ENCODE measurements around the gene SPATA3. TPM values are rescaled to one million over a fixed set of nuclear protein-coding genes. Genes with fewer than 3 reads are reported as not detected.

The SPATA3 gene
- not detected in 2 replicates for total RNA-seq

DNA sequence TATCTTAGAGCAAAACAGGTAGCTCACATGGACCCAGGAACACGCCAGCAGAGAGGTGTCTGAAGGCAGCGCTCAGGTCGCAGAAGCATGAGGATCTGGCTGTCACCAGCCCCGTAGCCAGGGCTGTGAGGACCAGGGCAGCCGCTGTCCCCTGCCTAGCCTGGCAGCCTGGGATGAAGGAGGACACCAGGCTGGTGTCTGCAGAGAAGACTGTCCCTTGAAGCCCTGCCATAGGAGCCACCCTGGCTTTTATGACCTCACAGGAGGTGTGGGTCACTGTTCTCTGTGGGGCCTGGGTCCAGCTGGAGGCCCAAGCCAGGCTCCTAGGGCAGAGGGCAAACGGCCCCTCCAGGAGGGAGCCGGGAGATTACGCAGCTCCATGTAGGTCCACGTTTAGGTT, at the start of gene SPATA3:
SPATA3 (plus strand) TSS at position 301 of the 400 bp plus-strand sequence. CDS start 113 bp downstream, outside the sequence.

DNA sequence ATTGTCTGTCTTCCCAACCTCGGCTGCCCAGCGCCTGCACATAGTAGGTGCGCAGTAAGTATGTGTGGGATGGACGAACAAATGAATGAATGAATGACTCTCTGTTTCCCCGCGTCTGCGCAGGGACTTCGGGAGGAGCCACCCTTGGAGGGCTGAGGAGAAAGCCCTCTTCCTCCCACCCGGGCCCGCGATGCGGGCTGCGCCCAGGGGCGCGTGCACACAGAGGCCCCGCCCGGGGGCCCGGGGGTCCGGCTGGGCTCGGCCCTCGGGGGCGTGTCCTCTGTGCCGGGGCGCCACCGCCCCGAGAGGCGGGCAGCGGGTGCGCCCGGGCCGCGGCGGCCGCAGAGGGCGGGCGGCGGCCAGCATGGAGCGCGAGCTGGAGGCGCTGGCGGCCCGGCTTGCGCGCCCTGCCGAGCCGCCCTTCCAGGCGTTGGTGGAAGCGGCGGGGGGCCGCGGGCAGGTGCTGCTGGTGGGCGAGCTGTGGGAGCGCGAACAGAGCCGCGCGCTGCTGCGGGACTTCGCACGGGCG, 41.3 kb downstream of the SPATA3 start, which contains the start of gene C2orf72:
C2orf72 (plus strand) TSS at position 322 of the 529 bp plus-strand sequence; CDS start at position 365, 43 bp downstream.

DNA sequence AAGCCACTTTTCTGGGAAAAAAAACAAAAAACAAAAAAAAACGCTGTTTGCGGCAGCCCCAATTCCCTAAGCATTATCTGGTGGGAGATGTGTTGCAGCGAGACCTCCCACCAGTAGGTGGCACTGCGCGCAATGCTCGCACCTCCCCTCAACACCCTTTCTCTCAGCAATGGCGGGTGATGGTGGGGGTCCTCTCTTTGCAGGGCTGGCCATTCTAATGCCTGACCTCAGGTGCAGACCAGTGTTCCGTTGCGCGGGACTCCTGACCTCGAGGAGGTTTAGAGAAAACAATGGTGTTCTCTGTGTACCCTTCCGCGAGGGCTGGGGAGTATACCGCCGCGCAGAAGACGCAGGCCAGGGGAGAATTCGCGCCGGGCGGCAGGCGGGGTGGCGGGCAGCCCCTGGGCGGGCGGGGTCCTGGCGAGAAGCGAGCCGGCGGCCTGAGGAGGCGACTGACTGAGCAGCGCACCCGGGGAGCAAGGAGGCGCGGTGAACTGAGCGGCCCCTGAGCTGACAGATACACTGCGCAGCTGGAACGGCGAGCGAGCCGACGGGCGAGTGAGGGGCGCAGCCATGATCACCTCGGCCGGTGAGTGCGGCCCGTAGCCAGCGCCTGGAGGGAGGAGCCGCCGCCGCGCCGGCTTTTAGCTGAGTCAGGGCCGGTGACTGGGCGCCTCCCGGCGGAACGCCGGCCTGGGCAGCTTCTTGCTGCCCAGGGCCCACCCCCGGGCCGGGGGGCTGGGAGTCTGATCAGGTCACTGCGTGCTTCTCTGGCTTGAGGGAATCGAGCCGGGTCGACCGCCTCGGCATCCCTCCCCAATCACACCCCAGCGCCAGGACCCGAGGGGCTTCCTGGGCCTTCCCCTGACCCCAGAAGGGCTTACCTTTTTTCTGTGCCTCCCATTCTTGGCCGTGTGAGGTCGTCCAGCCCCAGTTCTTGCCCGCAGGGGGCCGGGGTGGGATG, 60.8 kb downstream of the SPATA3 start, which contains the start of gene PSMD1:
PSMD1 (plus strand) TSS at position 415 of the 964 bp plus-strand sequence; CDS start at position 574, 159 bp downstream.

Other genes with a start within 250 kb of the SPATA3 start
- gene ITM2C, start 131.2 kb upstream of the SPATA3 start, total RNA-seq = 194 and 311 TPM in 2 replicates
- not detected in 2 replicates for gene GPR55, start 70.9 kb upstream of the SPATA3 start, total RNA-seq
- 0.08 and 0.26 TPM in 2 replicates for gene C2orf72, start 41.4 kb downstream of the SPATA3 start, total RNA-seq
- gene PSMD1, start 60.7 kb downstream of the SPATA3 start, total RNA-seq = 43.2 and 86.0 TPM in 2 replicates
- 0.08 TPM in 1 of 2 replicates, not detected in the other for gene HTR2B, start 128.9 kb downstream of the SPATA3 start, total RNA-seq
- gene ARMC9, start 202.5 kb downstream of the SPATA3 start, total RNA-seq = 16.3 and 20.8 TPM in 2 replicates

Measured in epithelial cell of alveolus of lung (primary cell).